ENCODE results near the gene RAD23B.

- no peak for TF ChIP-seq EGR1 (IDR thresholded peaks at IDR 0.05; ENCODE audit: low read depth)
- TF ChIP-seq POLR2AphosphoS5 (IDR thresholded peaks at IDR 0.05; ENCODE audit: low read depth, low read length): no peak
- no peak for TF ChIP-seq REST (IDR thresholded peaks at IDR 0.05; ENCODE audit: low read depth)
- no peak for TF ChIP-seq YY1 (IDR thresholded peaks at IDR 0.05; ENCODE audit: extremely low read depth, insufficient replicate concordance, low read depth, low read length)
- TF ChIP-seq POLR2A (IDR thresholded peaks at IDR 0.05; ENCODE audit: borderline replicate concordance, extremely low read depth, insufficient read depth, insufficient read length): no peak
These were observed 42.8 kb upstream of the RAD23B start for GRCh38 chr9:107240260-107240659.
